G401 (cell line): ENCODE measurements around the gene SRRT. TPM values are rescaled to one million over a fixed set of nuclear protein-coding genes. Genes with fewer than 3 reads are reported as not detected.
"Not testable (repeated sequence)": the region's sequence is repeated elsewhere in the genome, so short reads cannot be mapped to it uniquely, and the experiment has no call there.

Experiments
- DNase-seq: peaks from one replicate; pipeline ENCODE4 v3.0.0-alpha.2; 2015; ENCODE audit warnings: low spot score
- in situ Hi-C: cut with HindIII; loops from 2 replicates; pipeline ENCODE4 v1.10.0; 2016; ENCODE audit warnings: low sequenced_read_pairs, mixed read lengths
- total RNA-seq: library from RNA; depleted of rRNA; stranded (reverse); fragments of >200 nt; shearing (Covaris generic); gene quantifications from 2 replicates; pipeline ENCODE4 v1.2.3, GENCODE V29; 2014; rRNA removed

Gene SRRT
- total RNA-seq, 1 experiment from 2014 or later: 134 TPM

- in situ Hi-C loops: no loop called here
- DNase-seq: no peak
These were observed 39.4 kb downstream of the SRRT start for GRCh38 chr7:100914208-100914878.

DNA sequence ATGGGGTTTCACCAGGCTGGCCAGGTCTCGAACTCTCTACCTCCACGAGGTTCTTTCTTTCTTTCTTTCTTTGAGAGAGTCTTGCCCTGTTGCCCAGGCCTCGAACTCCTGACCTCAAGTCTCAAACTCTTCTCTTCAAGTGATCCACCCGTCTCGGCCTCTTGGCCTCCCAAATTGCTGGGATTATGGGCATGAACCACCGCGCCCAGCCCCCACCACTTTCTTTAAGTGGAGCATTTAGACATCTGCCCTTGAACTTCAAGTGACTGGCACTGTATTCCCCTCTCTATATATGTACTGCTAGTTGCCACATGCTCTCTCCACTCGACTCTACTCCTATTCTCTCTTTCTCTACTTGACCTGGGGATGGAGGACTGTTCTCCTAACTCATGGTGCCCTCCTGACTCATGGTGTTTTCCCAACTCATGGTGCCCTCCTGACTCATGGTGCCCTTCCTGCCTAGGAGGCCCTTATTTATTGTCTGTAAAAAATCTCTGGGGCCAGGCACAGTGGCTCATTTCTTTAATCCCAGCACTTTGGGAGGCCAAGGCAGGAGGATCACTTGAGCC lies 40.1 kb downstream of the SRRT start:
- no peak for DNase-seq
- in situ Hi-C loops: no loop called here

- in situ Hi-C loops, DNase-seq: not testable (repeated sequence)
These were observed 44.4 kb downstream of the SRRT start for GRCh38 chr7:100919335-100919734.

- DNase-seq, in situ Hi-C loops: not testable (repeated sequence)
These were observed 45.0 kb downstream of the SRRT start for GRCh38 chr7:100919779-100920437.

DNA sequence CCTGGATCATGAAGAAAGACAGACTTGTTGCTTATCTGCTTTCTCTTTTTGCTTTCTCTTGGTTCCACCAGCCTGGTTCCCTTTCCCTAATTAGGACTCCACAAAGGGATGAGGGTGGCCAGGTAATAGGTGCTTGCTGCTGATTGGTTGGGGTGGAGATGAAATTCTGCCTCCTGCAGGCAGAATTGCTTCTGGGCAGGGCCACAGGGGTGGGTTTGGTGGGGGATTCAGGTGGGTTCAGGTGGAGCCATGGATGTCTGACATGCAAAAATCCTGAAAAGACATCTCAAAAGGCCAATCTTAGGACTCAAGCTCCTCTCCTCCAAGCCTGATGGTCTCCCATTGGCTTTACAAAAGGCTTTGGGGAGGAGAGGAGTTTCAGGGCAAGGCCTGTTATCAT lies 46.1 kb downstream of the SRRT start:
- in situ Hi-C loops: no loop called here
- DNase-seq: no peak

DNA sequence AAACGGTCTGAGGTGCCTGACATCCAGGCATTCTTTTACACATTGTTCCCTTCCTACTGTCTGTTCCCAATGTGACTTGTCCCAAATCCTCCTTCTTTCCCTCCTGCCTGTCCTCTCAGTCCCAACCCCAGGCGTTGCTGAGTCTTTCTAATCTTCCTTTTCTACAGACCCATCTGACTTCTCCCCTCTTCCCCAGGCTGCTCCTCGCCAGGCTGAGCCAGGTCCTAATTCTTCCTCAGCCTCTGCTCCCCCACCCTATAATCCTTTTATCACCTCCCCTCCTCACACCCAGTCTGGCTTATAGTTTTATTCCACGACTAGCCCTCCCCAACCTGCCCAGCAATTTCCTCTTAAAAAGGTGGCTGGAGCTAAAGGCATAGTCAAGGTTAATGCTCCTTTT lies 48.7 kb downstream of the SRRT start:
- DNase-seq, in situ Hi-C loops: not testable (repeated sequence)

GRCh38 chr7:100929808-100930174 lies 54.9 kb downstream of the SRRT start:
- in situ Hi-C loops: no loop called here
- DNase-seq: no peak

DNA sequence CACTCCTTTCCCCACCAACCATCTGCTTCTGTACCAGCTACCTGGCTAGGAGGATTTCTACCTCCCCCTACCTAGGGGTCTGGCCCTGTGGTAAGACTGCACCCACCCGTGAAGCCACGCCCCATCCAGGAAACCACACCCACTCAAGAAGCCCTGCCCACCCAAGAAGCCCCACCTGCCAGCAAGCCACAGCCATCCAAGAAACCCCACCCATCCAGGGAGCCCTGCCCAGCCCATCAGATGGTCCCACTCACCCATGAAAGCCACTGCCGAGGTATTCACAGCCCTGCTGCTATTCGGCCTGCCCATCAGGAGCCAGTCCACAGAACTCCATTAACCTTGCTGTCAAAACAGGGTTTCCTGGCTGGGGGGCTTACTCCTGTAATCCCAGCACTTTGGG lies 58.8 kb downstream of the SRRT start:
- in situ Hi-C loops: no loop called here
- no peak for DNase-seq

GRCh38 chr7:100935381-100935780 lies 60.5 kb downstream of the SRRT start:
- in situ Hi-C loops, DNase-seq: not testable (repeated sequence)

GRCh38 chr7:100936167-100936566 lies 61.3 kb downstream of the SRRT start:
- in situ Hi-C loops, DNase-seq: not testable (repeated sequence)

Other genes starting within 250 kb of the SRRT start
- 1.1 and 1.7 TPM in 2 replicates for gene TFR2, start 233.6 kb upstream of the SRRT start, total RNA-seq
- gene ACTL6B, start 218.7 kb upstream of the SRRT start, total RNA-seq: 0.14 TPM in 1 of 2 replicates, not detected in the other
- gene GNB2, start 201.4 kb upstream of the SRRT start, total RNA-seq: 232 and 241 TPM in 2 replicates
- 20.6 and 28.1 TPM in 2 replicates for gene GIGYF1, start 180.9 kb upstream of the SRRT start, total RNA-seq
- gene POP7, start 169.0 kb upstream of the SRRT start, total RNA-seq: 116 and 136 TPM in 2 replicates
- not detected in 2 replicates for gene EPO, start 154.6 kb upstream of the SRRT start, total RNA-seq
- gene ZAN, start 141.5 kb upstream of the SRRT start, total RNA-seq: not detected in 2 replicates
- gene EPHB4, start 47.6 kb upstream of the SRRT start, total RNA-seq: 86.6 and 107 TPM in 2 replicates
- 15.8 and 25.8 TPM in 2 replicates for gene SLC12A9, start 22.4 kb upstream of the SRRT start, total RNA-seq
- 360 and 395 TPM in 2 replicates for gene TRIP6, start 7.7 kb upstream of the SRRT start, total RNA-seq
- 2.5 and 3.6 TPM in 2 replicates for gene UFSP1, start 14.6 kb downstream of the SRRT start, total RNA-seq
- gene ACHE, start 20.8 kb downstream of the SRRT start, total RNA-seq: 3.6 and 5.0 TPM in 2 replicates
- gene MUC3A, start 74.4 kb downstream of the SRRT start, total RNA-seq: 0.37 TPM in 1 of 2 replicates, not detected in the other
- gene MUC12, start 94.5 kb downstream of the SRRT start, total RNA-seq: not detected in 2 replicates
- gene MUC17, start 145.0 kb downstream of the SRRT start, total RNA-seq: 0.06 TPM in 1 of 2 replicates, not detected in the other
- gene TRIM56, start 210.4 kb downstream of the SRRT start, total RNA-seq: 5.6 and 9.9 TPM in 2 replicates